Dedifferentiated amniotic fluid mesenchymal stem cell (primary cell): ENCODE results near the gene SPATA2.
A peak's percentile ranks its signal among the peaks of the same experiment; 100 is the strongest.

Experiments used
- DNase-seq: peaks from one replicate; pipeline ENCODE4 v3.0.0-alpha.2; 2016; ENCODE audit errors: extremely low spot score

SPATA2 gene

GRCh38 chr20:49935746-49936152, 20.4 kb upstream of the SPATA2 start:
- no peak for DNase-seq

DNA sequence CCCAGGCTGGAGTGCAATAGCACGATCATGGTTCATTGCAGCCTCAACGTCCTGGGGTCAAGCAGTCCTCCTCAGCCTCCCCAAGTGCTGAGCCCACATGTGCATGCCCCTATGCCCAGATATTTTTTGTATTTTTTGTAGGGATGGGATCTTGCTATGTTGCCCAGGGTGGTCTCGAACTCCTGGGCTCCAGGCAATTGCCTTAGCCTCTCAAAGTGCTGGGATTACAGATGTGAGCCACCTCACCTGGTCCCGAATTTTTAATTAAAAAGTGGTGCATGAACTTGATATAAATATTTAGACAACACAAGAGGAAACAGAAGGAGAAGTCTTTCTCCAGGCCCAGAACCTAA, 13.8 kb upstream of the SPATA2 start:
- DNase-seq, result no peak

- DNase-seq, result peak; percentile 94
Observed at GRCh38 chr20:49928411-49929141, 13.2 kb upstream of the SPATA2 start.

DNA sequence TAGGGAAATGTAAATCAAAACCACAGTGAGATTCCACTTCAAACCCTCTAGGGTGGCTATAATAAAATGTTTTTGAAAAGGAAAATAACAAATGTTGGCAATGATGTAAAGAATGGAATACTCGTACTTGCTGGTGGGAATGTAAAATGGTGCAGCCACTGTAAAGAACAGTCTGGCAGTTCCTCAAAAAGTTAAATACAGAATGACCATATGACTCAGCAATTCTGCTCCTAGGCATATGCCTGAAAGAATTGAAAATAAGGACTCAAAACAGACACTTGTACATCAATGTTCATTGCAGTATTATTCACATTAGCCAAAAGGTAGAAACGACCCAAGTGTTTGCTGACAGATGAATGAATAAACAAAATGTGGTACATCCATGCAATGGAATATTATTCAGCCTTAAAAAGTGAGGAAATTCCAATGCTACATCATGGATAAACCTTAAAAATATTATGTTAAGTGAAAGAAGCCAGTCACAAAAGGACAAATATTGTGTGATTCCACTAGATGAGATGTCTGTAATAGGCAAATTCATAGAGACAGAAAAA, 10.6 kb upstream of the SPATA2 start:
- no peak for DNase-seq

DNA sequence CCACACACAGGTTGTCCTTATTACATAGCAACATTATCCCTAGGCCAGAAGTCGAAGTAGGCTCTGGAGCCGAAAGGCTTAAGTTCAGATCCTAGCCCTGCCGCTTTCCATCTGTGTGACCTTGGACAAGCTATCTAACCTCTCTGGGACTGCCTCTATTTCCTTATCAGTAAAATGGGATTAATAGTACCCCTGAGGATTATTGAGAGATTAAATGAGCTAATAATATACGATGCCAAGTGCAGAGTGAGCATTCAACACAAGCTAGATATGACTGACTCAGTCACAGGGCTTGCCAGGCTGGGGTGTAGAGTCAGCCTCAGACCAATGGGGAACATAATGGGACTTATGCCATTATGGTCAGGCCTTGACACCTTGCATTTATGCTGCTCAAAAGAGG, 8.9 kb upstream of the SPATA2 start:
- DNase-seq, result no peak

DNA sequence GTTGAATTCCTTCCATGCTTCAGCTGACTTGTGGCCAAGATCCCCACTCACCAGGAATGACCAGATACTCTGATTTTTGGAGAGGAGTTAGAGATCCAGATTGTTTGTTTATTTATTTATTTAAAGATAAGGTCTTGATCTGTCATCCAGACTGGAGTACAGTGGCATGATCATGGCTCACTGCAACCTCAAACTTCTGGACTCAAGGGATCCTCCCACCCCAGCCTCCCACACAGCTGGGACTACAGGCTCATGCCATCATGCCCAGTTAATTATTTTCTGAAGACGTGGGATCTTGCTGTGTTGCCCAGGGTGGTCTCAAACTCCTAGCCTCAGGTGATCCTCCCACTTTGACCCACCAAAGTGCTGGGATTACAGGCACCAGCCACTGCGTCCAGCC, 4.1 kb upstream of the SPATA2 start:
- no peak for DNase-seq

DNA sequence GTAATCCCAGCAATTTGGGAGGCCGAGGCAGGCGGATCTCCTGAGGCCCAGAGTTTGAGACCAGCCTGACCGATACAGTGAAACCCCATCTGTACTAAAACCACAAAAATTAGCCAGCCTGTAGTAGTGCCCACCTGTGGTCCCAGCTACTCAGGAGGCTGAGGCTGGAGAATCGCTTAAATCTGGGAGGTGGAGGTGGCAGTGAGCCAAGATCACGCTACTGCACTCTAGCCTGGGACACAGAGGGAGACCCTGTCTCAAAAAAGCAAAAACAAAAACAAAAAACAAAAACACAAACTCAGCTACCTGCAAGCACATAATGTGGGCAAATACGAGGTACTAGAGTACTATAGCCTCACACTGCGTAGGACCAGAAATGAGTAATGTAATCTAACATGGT, 3.7 kb upstream of the SPATA2 start:
- DNase-seq, result no peak

DNA sequence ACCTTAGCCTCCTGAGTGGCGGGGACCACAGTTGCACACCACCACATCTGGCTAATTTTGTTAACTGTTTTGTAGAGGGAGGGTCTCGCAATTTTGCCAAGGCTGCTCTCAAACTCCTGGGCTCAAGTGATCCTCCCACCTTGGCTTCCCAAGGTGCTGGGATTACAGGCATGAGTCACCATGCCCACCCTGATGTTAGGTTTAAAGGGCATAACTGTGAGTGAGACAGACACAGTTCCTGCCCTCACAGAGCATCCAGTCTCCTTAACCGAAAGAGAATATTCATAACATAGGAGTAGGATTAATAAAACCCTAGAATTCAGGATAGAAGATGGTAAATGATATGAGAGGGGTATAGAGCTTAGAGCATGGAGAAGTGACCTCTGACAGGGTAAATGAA, 3.1 kb upstream of the SPATA2 start:
- DNase-seq, result no peak

GRCh38 chr20:49916146-49917002, 1.0 kb upstream of the SPATA2 start:
- DNase-seq, result no peak

- DNase-seq, result no peak
Observed at GRCh38 chr20:49915118-49915379, 280 bp downstream of the SPATA2 start.

- DNase-seq, result no peak
Observed at GRCh38 chr20:49914310-49915117, 815 bp downstream of the SPATA2 start.

DNA sequence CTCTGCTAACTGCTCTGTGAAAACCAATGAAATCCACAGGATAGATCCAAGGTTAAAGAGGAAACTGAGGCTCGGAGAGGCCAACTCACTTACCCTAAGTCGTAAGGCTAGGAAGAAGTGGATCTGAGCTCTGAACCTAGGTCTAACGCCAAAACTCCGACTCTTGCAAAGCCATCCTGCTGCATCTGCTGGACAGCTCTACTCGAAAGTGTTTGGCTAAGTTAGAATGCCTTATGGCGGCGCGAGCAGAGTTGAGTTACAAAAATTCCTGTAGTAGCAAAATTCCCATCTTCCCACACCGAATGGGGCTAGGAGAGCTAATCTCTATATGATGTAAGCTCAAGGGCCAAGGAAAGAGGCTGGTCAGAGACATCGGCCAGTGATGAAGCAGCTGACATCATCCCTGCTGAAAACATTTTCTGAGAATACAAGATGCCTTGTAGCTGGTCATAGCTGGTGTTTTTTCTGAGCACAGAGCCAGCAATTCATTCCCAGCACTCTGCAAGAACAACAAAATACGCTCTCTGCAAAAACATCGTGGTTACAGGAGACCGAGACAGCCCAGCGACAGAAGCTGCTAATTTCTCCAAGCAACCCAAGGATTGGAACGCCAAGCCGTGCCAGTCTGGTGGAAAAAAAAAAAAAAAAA, 1.8 kb downstream of the SPATA2 start:
- no peak for DNase-seq

- no peak for DNase-seq
Observed at GRCh38 chr20:49910340-49910706, 5.0 kb downstream of the SPATA2 start.

- no peak for DNase-seq
Observed at GRCh38 chr20:49909499-49910339, 5.6 kb downstream of the SPATA2 start.

DNA sequence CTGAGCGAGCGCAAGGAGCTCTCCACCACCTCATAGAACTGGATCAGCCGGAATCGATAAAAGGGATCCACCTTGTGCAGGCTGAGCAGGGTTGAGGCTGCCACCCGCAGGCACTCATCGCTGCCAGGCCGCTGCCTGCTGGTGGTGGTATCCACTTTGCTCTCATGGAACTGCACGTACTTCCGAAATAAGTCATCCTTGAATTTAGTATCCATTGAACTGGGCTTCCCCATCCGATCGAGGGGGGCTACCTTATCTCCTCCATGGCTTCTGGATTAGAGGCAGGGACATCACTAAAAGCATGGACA, 7.1 kb downstream of the SPATA2 start:
- no peak for DNase-seq

DNA sequence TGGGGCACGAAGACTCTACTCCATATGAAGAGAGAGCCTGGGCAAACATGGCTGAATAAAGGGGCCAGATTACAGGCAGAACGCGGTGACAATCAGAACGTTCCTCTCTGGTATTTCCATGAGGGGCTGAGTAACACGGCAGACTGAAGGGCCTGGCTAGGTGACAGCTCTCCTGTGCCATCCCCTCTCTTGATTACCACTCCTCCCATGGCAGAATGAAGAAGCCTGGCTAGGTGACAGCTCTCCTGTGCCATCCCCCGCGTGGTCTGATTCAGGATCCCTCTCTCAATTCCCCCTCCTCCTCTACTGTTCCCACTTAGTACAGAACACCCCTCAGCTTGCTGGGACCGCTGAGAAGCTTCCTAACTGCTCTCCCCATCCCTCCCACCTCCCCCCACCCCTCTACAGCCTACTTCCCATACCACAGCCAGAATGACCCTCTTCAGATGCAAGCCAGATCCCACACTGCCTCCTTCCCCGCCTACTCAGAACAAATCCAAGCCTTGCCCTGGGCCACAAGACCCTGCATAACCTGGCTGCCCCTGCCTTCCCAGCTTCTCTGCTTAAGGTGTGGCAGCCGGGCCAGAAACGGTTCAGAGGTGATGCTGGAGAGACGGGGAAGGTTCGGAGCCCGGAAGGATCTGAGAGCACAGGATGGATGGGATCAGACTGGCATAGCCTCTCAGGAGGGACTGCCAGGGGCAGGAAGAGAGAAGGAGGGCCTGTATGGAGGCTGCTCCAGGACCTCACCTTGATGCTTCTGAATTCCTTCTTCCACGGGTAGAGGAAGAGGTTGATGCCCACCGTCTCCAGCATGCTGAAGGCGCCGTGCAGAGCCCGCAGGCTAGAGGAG, 7.7 kb downstream of the SPATA2 start:
- DNase-seq, result no peak

GRCh38 chr20:49906615-49907154, 8.6 kb downstream of the SPATA2 start:
- DNase-seq, result no peak

DNA sequence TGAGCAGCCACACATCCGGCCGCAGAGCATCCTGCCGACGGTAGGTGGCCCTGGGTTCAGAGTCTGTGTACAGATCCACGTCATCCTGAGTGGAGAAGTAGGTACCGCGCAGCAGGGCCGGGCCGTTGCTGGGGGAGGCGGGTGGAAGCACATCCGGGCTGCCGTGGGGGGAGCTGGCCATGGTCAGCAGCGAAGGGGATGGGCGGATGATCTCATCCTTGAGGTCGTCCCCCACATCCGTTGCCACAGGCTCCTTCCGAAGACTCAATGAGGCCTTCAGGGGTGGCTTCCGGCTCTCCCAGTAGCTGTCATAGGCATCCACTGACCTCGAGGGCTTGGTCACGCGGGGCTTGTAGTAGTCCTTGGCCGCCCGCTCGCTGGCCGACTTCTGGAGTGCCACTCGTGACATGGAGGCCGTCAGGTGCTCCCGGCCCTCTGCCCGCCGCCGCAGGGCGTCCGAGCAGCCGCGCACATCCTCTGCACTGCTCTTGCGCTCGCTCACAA, 9.2 kb downstream of the SPATA2 start:
- no peak for DNase-seq

DNA sequence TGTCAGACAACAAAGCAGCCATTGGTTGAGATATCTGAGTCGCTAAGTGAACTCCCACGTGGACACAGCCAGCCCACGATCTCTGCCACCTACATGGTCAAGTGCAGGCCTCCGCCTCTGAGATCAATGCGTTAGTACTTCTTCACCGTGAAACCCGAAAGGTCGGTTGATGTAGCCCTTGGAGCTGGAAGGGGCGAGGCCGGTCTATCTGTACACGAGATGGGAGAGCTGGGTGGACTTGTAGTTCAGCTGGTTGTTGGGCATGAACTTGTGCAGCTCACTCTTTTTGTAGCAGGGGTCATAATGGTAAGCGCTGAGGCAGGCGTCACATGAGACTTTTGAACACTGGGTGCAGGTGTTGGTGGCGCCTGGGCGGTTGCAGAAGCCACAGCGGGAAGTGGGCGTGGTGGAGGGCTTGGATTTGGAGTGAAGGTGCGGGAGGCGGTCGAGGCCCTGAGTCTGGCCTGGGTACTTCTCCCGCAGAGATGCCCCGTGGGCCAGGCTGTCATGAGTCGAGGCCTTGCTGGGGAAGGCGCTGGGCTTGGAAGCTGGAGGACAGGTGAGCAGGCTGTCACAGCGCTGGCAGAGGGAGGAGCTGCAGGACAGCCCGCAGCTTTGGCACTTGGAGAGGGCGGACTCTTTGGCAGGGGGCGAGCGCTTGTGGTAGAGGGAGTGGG, 9.8 kb downstream of the SPATA2 start:
- no peak for DNase-seq
